ENCODE measurements around the gene THADA.
A peak's percentile ranks its signal among the peaks of the same experiment; 100 is the strongest.

THADA gene

DNA sequence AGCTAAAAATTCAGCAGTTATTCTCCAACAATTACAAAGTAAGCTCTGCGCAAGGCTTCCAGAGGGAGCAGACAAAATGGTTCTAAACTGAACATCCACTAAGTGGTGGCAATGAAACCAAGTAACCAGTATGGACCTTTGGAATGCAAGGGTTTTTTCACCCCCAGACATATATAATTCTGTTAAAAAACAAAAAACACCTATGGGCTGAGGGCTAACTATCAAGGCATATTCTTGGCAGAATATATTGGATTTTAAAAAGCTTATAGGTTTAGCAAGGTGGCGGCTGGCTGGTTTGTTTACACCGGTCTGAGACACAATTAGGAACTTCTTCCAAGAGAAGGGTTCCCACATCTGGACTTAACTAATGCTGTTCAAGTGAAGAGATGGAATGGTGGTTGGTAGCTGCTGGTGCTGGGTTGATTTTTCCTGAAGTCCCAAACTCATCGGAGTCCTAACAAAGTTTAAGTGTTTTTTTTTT lies 372.3 kb downstream of the THADA start:
- H3K9me3 ChIP-seq (ENCODE audit: severe bottlenecking) = no peaks in the 10 kb centered on the region
- peaks cover 34% of the 10 kb centered on the region for H3K36me3 ChIP-seq
- DNase-seq = no peak
- H3K4me3 ChIP-seq (ENCODE audit: low read depth, low read length) = no peak overlapping the region
- no peak overlapping the region for H3K27ac ChIP-seq
- TF ChIP-seq, protein P1, sequence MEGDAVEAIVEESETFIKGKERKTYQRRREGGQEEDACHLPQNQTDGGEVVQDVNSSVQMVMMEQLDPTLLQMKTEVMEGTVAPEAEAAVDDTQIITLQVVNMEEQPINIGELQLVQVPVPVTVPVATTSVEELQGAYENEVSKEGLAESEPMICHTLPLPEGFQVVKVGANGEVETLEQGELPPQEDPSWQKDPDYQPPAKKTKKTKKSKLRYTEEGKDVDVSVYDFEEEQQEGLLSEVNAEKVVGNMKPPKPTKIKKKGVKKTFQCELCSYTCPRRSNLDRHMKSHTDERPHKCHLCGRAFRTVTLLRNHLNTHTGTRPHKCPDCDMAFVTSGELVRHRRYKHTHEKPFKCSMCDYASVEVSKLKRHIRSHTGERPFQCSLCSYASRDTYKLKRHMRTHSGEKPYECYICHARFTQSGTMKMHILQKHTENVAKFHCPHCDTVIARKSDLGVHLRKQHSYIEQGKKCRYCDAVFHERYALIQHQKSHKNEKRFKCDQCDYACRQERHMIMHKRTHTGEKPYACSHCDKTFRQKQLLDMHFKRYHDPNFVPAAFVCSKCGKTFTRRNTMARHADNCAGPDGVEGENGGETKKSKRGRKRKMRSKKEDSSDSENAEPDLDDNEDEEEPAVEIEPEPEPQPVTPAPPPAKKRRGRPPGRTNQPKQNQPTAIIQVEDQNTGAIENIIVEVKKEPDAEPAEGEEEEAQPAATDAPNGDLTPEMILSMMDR (IDR thresholded peaks at IDR 0.05; ENCODE audit: low read depth, low read length) = no peak
- H3K27me3 ChIP-seq (ENCODE audit: insufficient read depth, low read depth, severe bottlenecking) = no peaks in the 10 kb centered on the region

DNA sequence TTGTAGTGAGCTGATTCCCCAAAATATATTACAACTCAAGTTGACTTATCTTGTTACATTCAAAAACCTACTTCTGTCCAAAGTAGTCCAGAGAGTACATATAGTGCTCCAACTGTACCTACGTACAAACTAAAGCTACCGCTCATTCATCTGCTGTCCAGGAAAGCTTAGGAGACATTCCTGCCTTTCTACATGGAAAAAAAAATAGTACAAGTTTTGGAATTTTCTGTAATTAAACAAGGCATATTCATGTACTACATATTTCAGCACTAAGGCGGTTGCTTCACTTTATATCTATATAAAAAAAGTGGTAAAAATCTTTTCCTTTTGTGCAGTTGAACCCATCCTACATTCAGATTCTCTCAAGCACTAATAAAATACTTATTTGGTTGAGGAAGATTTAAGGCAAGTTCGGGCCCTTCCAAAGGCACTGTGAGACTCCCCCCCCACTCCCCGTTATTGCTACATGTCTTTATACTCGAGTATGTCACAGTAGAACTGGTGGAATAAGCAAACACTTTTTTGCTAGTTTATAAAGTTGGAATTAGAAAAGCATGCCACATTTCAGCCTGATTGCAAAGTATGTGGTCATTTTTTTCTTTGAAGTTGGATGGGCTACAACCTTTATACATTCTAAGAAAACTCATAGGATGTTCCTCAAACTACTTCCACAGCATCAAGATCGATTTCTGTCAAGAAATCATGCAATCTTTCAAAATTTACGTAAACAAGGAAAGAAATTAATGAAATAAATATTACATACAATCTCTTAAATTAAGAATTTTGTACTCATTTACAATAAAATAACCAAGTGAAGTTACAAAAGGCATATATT lies 373.1 kb downstream of the THADA start:
- H3K9me3 ChIP-seq (ENCODE audit: severe bottlenecking) = no peaks in the 10 kb centered on the region
- peaks cover 34% of the 10 kb centered on the region for H3K36me3 ChIP-seq
- no peak for DNase-seq
- H3K4me3 ChIP-seq (ENCODE audit: low read depth, low read length) = no peak overlapping the region
- no peak overlapping the region for H3K27ac ChIP-seq
- no peaks in the 10 kb centered on the region for H3K27me3 ChIP-seq (ENCODE audit: insufficient read depth, low read depth, severe bottlenecking)
- TF ChIP-seq, protein P1 (IDR thresholded peaks at IDR 0.05; ENCODE audit: low read depth, low read length) = no peak

DNA sequence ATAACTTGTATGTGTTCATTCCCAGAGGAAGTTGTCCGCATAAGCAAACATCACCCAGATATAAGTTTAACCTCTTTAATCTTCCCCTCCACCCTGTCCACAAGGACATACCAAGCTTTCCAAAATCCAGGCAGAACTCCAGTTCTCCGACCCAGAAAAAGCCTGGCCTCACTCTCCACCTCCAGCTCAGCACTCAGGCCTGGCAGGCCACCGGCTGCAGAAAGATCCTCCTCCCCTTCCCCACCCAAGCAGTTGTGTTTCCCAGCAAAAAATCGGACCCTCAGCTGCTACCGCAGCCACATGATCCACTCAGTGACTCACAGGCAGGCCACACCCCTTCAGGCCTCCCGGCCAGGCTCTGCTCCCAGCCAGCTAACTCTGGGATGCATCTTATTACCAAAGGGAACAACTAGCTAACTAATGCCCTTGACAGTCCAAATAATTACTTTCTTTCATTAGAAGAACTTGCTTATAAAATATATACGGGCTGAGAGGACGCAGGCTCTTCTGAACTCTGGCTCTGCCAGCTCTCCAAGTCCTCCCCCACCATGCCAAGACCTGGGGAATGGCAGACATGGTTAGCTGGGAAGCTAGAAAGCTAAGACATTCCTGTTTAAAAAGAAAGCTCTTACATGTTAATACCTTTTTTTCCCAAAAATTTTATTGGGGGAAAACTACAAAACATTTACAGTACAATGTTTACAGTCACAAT lies 373.9 kb downstream of the THADA start:
- Histone ChIP-seq H3K36me3 (peaks cover 34% of the 10 kb centered on the region), H3K27ac (peak overlapping the region; percentile 3; the same call in 1 of the 2 replicates), H3K4me3 (ENCODE audit: low read depth, low read length) (no peak overlapping the region), H3K27me3 (ENCODE audit: insufficient read depth, low read depth, severe bottlenecking) (no peaks in the 10 kb centered on the region), H3K9me3 (ENCODE audit: severe bottlenecking) (no peaks in the 10 kb centered on the region)
- peak; percentile 73 for DNase-seq
- TF ChIP-seq, protein P1 (IDR thresholded peaks at IDR 0.05; ENCODE audit: low read depth, low read length) = no peak

DNA sequence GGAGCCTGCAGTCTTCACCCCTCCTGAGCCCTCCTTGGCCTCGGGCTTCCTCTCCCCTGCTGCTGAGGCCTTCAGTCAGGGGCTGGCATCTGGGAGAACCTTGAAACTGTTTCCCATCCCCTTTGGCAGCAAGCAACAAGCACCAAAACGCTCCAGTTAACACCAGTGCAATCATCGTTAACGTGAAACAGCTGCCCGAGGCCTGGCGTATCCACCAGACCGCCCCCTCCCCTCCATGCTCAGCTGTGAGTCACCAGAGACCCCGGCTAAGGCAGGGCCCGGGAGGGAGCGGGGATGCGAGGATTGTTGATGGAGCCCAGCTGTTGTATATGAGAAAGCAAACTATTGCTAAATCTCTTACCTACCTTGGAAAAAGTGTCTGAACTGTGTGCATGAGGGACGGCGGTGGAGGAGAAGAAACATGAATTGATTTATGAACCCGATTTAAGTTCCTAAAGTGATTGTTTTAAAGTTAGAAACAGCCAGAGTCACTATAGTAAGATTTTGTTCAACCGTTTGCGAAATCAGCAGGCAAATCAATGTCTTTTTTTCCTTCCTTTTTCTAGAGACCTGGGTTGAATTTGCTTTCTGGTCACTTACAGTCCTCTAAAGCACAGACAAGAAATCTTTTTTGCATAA lies 374.6 kb downstream of the THADA start:
- H3K4me3 ChIP-seq (ENCODE audit: low read depth, low read length) = no peak overlapping the region
- H3K27ac ChIP-seq = peak overlapping the region; percentile 3
- no peaks in the 10 kb centered on the region for H3K9me3 ChIP-seq (ENCODE audit: severe bottlenecking)
- H3K36me3 ChIP-seq = peaks cover 31% of the 10 kb centered on the region
- H3K27me3 ChIP-seq (ENCODE audit: insufficient read depth, low read depth, severe bottlenecking) = no peaks in the 10 kb centered on the region
- no peak for DNase-seq
- TF ChIP-seq, protein P1 (IDR thresholded peaks at IDR 0.05; ENCODE audit: low read depth, low read length) = no peak

DNA sequence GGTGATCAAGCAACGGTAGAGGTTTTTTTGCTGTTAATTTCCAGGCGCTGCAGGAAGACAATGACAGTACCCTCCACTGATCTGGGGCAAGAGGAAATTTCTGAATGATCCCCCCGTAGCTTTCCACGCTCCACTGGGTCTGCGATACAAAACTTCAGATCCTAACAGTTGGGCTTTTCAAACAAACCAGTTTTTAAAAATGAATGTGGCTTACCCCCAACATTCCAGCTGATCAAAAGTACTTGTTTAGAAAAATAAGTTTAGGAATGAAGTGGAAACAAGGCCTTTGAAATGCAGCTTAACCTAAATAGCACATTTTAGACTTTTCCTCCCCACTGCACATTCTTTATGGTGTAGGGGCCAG lies 375.1 kb downstream of the THADA start:
- no peaks in the 10 kb centered on the region for H3K9me3 ChIP-seq (ENCODE audit: severe bottlenecking)
- H3K27ac ChIP-seq = no peak overlapping the region; the same call in 1 of the 2 replicates
- TF ChIP-seq, protein P1 (IDR thresholded peaks at IDR 0.05; ENCODE audit: low read depth, low read length) = no peak
- H3K36me3 ChIP-seq = peaks cover 26% of the 10 kb centered on the region
- no peak overlapping the region for H3K4me3 ChIP-seq (ENCODE audit: low read depth, low read length)
- H3K27me3 ChIP-seq (ENCODE audit: insufficient read depth, low read depth, severe bottlenecking) = no peaks in the 10 kb centered on the region
- DNase-seq = no peak

Data from WERI-Rb-1 (cell line).